CD4-positive, alpha-beta T cell (primary cell): ENCODE measurements around the gene NDUFA3. TPM values are rescaled to one million over a fixed set of nuclear protein-coding genes. Genes with fewer than 3 reads are reported as not detected.
"Not testable (repeated sequence)": the region's sequence is repeated elsewhere in the genome, so short reads cannot be mapped to it uniquely, and the experiment has no call there.

Source experiments
- ATAC-seq: fragments of 200-7000 bp; cut with Tn5 transposase; one replicate; pipeline ENCODE4 v1.10.0; 2022; ENCODE audit warnings: mild to moderate bottlenecking; ENCODE audit not compliant: poor library complexity
- CTCF ChIA-PET: fragments of 350-600 bp; sonication (Branson Sonifier 250); formaldehyde crosslinking; loops from one replicate; lab custom pipeline; 2021; ENCODE audit warnings: antibody characterized with exemption, inconsistent platforms; lab: Charles Lee
- POLR2A ChIA-PET: fragments of 350-600 bp; sonication (Branson Sonifier 250); formaldehyde crosslinking; loops from one replicate; lab custom pipeline; 2021; ENCODE audit warnings: antibody characterized with exemption, inconsistent platforms; lab: Charles Lee
- DNase-seq, 14 experiments: peaks; one replicate each; pipeline ENCODE4 v3.0.0-alpha.2; 2013 to 2020; ENCODE audit warnings: mixed read lengths in 2 of 14
- H3K27ac ChIP-seq, 2 donors: one replicate each; pipeline versions ENCODE4 v1.5.1 to v1.7.0; 2013; ENCODE audit warnings: low read length in 2 of 2, low read depth in 1 of 2, mild to moderate bottlenecking in 1 of 2
- H3K27me3 ChIP-seq, 2 experiments: 1 replicate in 1 of 2; 2 replicates in 1 of 2; pipeline versions ENCODE4 v1.6.1 to v1.7.0; 2013; ENCODE audit warnings: low read length in 2 of 2, control low read depth in 1 of 2, mild to moderate bottlenecking in 1 of 2, moderate library complexity in 1 of 2; ENCODE audit not compliant: insufficient read depth in 2 of 2, control insufficient read depth in 1 of 2
- H3K36me3 ChIP-seq: one replicate; pipeline ENCODE4 v1.6.1; 2013; ENCODE audit warnings: low read length, control low read depth; ENCODE audit not compliant: insufficient read depth
- H3K4me1 ChIP-seq: one replicate; pipeline ENCODE4 v1.6.1; 2013; ENCODE audit warnings: low read length, control low read depth; ENCODE audit not compliant: insufficient read depth
- H3K4me3 ChIP-seq: one replicate; pipeline ENCODE4 v1.5.1; 2013; ENCODE audit warnings: mild to moderate bottlenecking, low read length, moderate library complexity
- H3K9me3 ChIP-seq, 2 experiments: 1 replicate in 1 of 2; 2 replicates in 1 of 2; pipeline versions ENCODE4 v1.6.1 to v1.7.0; 2013; ENCODE audit warnings: low read length in 2 of 2, mild to moderate bottlenecking in 2 of 2, control low read depth in 1 of 2, moderate library complexity in 1 of 2; ENCODE audit not compliant: control insufficient read depth in 1 of 2, insufficient read depth in 1 of 2
- H3K27ac Mint-ChIP-seq: one replicate; pipeline ENCODE4 v1.8.0; 2020; ENCODE audit warnings: mixed read lengths
- H3K27me3 Mint-ChIP-seq: one replicate; pipeline ENCODE4 v1.8.0; 2021; ENCODE audit warnings: mixed read lengths
- H3K36me3 Mint-ChIP-seq: one replicate; pipeline ENCODE4 v1.8.0; 2021; ENCODE audit warnings: low read depth, mixed read lengths
- H3K4me1 Mint-ChIP-seq: one replicate; pipeline ENCODE4 v1.8.0; 2021; ENCODE audit warnings: low read depth, mixed read lengths
- H3K4me3 Mint-ChIP-seq: one replicate; pipeline ENCODE4 v1.8.0; 2020; ENCODE audit warnings: mild to moderate bottlenecking, mixed read lengths
- H3K9me3 Mint-ChIP-seq: one replicate; pipeline ENCODE4 v1.8.0; 2020; ENCODE audit warnings: mixed read lengths
- CTCF ChIP-seq: fragments of 200-600 bp; IDR thresholded peaks from one replicate; pipeline ENCODE4 v1.8.0; 2022; ENCODE audit warnings: antibody characterized with exemption, mild to moderate bottlenecking
- intact Hi-C, 2 experiments: fragments of 100-400 bp; cut with DNase I in 1 of 2; cut with micrococcal nuclease in 1 of 2; formaldehyde crosslinking; loops; one replicate each; pipeline versions ENCODE4 v1.15.1 to v1.9.0; 2023 to 2025; cut with DNase I, micrococcal nuclease
- total RNA-seq, 174 experiments: library from RNA in 2 of 174; stranded (reverse) in 2 of 174; gene quantifications; one replicate each; pipeline ENCODE4 v1.2.3 and lab custom pipeline; 2021 to 2026

Gene NDUFA3
- total RNA-seq, 2 experiments from 2014 or later = 63.0 to 63.5 TPM

- CTCF ChIA-PET = interaction anchor here (1.1 kb wide), 1 partner anchor 18 kb away, joined by 3 read pairs; the partner anchor contains the start of genes PRPF31 and TFPT
- DNase-seq (peak in 4 of 14 experiments; percentile 26 to 57 (median 48)), ATAC-seq (peak; percentile 48)
- Histone ChIP-seq H3K27ac (peak overlapping the region in 1 of 2 donors; percentile 5), H3K4me3 (peak overlapping the region; percentile 14), H3K27me3 (peaks cover 11 to 16% of the 10 kb centered on the region in 2 experiments), H3K36me3 (no peaks in the 10 kb centered on the region), H3K4me1 (peaks cover 22% of the 10 kb centered on the region), H3K9me3 (peaks cover 0 to 4% of the 10 kb centered on the region in 2 experiments)
- Mint-ChIP-seq H3K36me3 (no peaks in the 10 kb centered on the region), H3K27ac (peak overlapping the region; percentile 55), H3K27me3 (peaks cover 30% of the 10 kb centered on the region), H3K4me1 (peaks cover 18% of the 10 kb centered on the region), H3K9me3 (no peaks in the 10 kb centered on the region), H3K4me3 (peak overlapping the region; percentile 73)
- POLR2A ChIA-PET = interaction anchor here (2.0 to 3.0 kb wide), 2 partner anchors 18 to 40 kb away, joined by 12 to 24 read pairs; partner anchors contain the start of genes CNOT3, PRPF31 and TFPT
- intact Hi-C loops = no loop called here
- no peak for TF ChIP-seq CTCF
These were observed 6.0 kb upstream of the NDUFA3 start for GRCh38 chr19:54096617-54097106.

- Mint-ChIP-seq H3K4me3 (peak overlapping the region; percentile 16), H3K27ac (no peak overlapping the region), H3K36me3 (peaks cover 5% of the 10 kb centered on the region), H3K27me3 (peaks cover 11% of the 10 kb centered on the region), H3K9me3 (no peaks in the 10 kb centered on the region), H3K4me1 (peaks cover 30% of the 10 kb centered on the region)
- peaks cover 10 to 11% of the 10 kb centered on the region in 2 experiments for H3K27me3 ChIP-seq
- H3K4me1 ChIP-seq = peaks cover 41% of the 10 kb centered on the region
- no peak for ATAC-seq
- POLR2A ChIA-PET = no interaction called here
- CTCF ChIA-PET = interaction anchor here (1.1 kb wide), 1 partner anchor 38 kb away, joined by 3 read pairs; no protein-coding TSS in a partner anchor
- peaks cover 0 to 4% of the 10 kb centered on the region in 2 experiments for H3K9me3 ChIP-seq
- intact Hi-C loops = no loop called here
- no peaks in the 10 kb centered on the region for H3K36me3 ChIP-seq
- no peak for TF ChIP-seq CTCF
- H3K4me3 ChIP-seq = no peak overlapping the region
- peak in 1 of 14 experiments; percentile 16 for DNase-seq
- H3K27ac ChIP-seq = no peak overlapping the region
These were observed 3.3 kb upstream of the NDUFA3 start for GRCh38 chr19:54099190-54099902.

- H3K27me3 ChIP-seq, H3K9me3 Mint-ChIP-seq, H3K9me3 ChIP-seq, H3K27ac ChIP-seq, ATAC-seq, H3K36me3 ChIP-seq, H3K4me3 Mint-ChIP-seq, H3K27ac Mint-ChIP-seq, DNase-seq, POLR2A ChIA-PET, H3K36me3 Mint-ChIP-seq, H3K27me3 Mint-ChIP-seq: not testable (repeated sequence)
- peaks cover 30% of the 10 kb centered on the region for H3K4me1 Mint-ChIP-seq
- Histone ChIP-seq H3K4me1 (peaks cover 41% of the 10 kb centered on the region), H3K4me3 (peak overlapping the region; percentile 25)
- CTCF ChIA-PET = interaction anchor here (1.1 kb wide), 1 partner anchor 37 kb away, joined by 3 read pairs; no protein-coding TSS in a partner anchor
- intact Hi-C loops = loop anchor here in 1 of 2 experiments (5.0 to 10.0 kb wide), 4 partner anchors 37 to 575 kb away; partner anchors contain the start of genes CNOT3 and MYADM
These were observed 2.8 kb upstream of the NDUFA3 start for GRCh38 chr19:54099903-54100255.
